ENCODE results near the gene RFC5.

The RFC5 gene

GRCh38 chr12:118044577-118044976 is 28.1 kb downstream of the RFC5 start:
- TF ChIP-seq CTCF (IDR thresholded peaks at IDR 0.05; ENCODE audit: low read depth, low read length, missing control alignments), result no peak

GRCh38 chr12:118046430-118046829 is 29.9 kb downstream of the RFC5 start:
- in situ Hi-C loops (cut with HindIII; ENCODE audit: low sequenced_read_pairs), result no loop called here
- TF ChIP-seq CTCF (IDR thresholded peaks at IDR 0.05; ENCODE audit: low read depth, low read length, missing control alignments), result no peak
- H3K4me3 ChIP-seq (ENCODE audit: low read depth, low read length), result no peak overlapping the region
- no peak for DNase-seq (ENCODE audit: low read depth)

More at GRCh38 chr12:118044577-118044976, 28.1 kb downstream of the RFC5 start:
- DNase-seq (ENCODE audit: low read depth), result no peak
- in situ Hi-C loops (cut with HindIII; ENCODE audit: low sequenced_read_pairs), result no loop called here
- H3K4me3 ChIP-seq (ENCODE audit: low read depth, low read length), result no peak overlapping the region

GRCh38 chr12:118050972-118051910 is 34.7 kb downstream of the RFC5 start:
- DNase-seq (ENCODE audit: low read depth), result no peak
- TF ChIP-seq CTCF (IDR thresholded peaks at IDR 0.05; ENCODE audit: low read depth, low read length, missing control alignments), result no peak
- in situ Hi-C loops (cut with HindIII; ENCODE audit: low sequenced_read_pairs), result no loop called here
- H3K4me3 ChIP-seq (ENCODE audit: low read depth, low read length), result no peak overlapping the region

- no peak overlapping the region for H3K4me3 ChIP-seq (ENCODE audit: low read depth, low read length)
- no peak for TF ChIP-seq CTCF (IDR thresholded peaks at IDR 0.05; ENCODE audit: low read depth, low read length, missing control alignments)
- peak; percentile 93 for DNase-seq (ENCODE audit: low read depth)
- in situ Hi-C loops (cut with HindIII; ENCODE audit: low sequenced_read_pairs), result no loop called here
Observed at GRCh38 chr12:118052324-118053070, 36.0 kb downstream of the RFC5 start.

GRCh38 chr12:118053071-118053985 is 36.8 kb downstream of the RFC5 start:
- TF ChIP-seq CTCF (IDR thresholded peaks at IDR 0.05; ENCODE audit: low read depth, low read length, missing control alignments), result no peak
- no peak overlapping the region for H3K4me3 ChIP-seq (ENCODE audit: low read depth, low read length)
- DNase-seq (ENCODE audit: low read depth), result no peak
- in situ Hi-C loops (cut with HindIII; ENCODE audit: low sequenced_read_pairs), result no loop called here

- no peak for DNase-seq (ENCODE audit: low read depth)
- H3K4me3 ChIP-seq (ENCODE audit: low read depth, low read length), result no peak overlapping the region
- in situ Hi-C loops (cut with HindIII; ENCODE audit: low sequenced_read_pairs), result no loop called here
- TF ChIP-seq CTCF (IDR thresholded peaks at IDR 0.05; ENCODE audit: low read depth, low read length, missing control alignments), result peak; percentile 54
Observed at GRCh38 chr12:118055144-118055557, 38.6 kb downstream of the RFC5 start.

All from astrocyte of the cerebellum (primary cell).